Omental fat pad (tissue), 4 donors: ENCODE data around the gene MRM1. TPM values are rescaled to one million over a fixed set of nuclear protein-coding genes. Genes with fewer than 3 reads are reported as not detected.

ENCODE experiments used
- ATAC-seq: fragments of 150-250 bp; one replicate; pipeline ENCODE4 v1.9.1; 2016; ENCODE audit warnings: mild to moderate bottlenecking, moderate library complexity; ENCODE audit not compliant: low FRiP score
- DNase-seq: peaks from one replicate; pipeline ENCODE4 v3.0.0-alpha.2; 2019; ENCODE audit warnings: low spot score
- total RNA-seq, 4 donors: library from RNA; depleted of rRNA; stranded (reverse); fragments of >200 nt; gene quantifications; one replicate each; pipeline ENCODE4 v1.1.0, GENCODE V29; 2016
- TF ChIP-seq, protein P1 (sequence below), 3 donors: fragments of 450-650 bp; IDR thresholded peaks; one replicate each; pipeline ENCODE4 v1.5.1; 2016 to 2017; ENCODE audit warnings: antibody characterized with exemption in 3 of 3, mild to moderate bottlenecking in 3 of 3, moderate library complexity in 2 of 3

The MRM1 gene
- total RNA-seq, 4 donors from 2014 or later = 5.3 to 8.2 (median 5.6) TPM

DNA sequence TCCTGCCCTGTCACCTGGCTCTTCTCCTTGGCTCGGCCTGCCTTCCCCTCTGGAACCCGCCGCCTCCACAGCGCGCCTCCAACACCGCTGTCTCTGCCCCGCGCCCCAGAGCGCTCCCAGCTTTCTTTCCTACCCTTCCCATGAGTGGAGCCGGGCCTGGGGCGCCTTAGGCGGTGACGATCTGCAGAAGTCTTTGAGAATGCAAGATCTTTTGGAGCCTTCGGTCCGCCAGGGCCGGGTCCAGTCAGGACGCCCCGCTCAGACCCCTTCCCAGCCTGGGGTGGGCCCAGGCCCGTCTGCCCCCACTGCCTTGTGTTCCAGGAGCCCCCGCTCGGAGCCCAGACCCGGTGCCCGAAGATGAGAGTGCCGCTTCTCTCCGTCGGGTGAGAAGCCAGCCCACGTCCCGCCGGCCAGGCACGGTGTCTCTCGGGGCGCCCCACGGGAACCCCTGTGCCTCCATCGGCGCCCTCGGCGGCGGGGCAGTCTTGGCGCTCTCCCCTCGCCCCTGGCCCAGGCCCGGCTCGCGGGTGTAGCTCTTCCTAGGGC is 40.0 kb downstream of the MRM1 start:
- TF ChIP-seq, protein P1, sequence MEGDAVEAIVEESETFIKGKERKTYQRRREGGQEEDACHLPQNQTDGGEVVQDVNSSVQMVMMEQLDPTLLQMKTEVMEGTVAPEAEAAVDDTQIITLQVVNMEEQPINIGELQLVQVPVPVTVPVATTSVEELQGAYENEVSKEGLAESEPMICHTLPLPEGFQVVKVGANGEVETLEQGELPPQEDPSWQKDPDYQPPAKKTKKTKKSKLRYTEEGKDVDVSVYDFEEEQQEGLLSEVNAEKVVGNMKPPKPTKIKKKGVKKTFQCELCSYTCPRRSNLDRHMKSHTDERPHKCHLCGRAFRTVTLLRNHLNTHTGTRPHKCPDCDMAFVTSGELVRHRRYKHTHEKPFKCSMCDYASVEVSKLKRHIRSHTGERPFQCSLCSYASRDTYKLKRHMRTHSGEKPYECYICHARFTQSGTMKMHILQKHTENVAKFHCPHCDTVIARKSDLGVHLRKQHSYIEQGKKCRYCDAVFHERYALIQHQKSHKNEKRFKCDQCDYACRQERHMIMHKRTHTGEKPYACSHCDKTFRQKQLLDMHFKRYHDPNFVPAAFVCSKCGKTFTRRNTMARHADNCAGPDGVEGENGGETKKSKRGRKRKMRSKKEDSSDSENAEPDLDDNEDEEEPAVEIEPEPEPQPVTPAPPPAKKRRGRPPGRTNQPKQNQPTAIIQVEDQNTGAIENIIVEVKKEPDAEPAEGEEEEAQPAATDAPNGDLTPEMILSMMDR (IDR thresholded peaks at IDR 0.05) = no peak
- no peak for DNase-seq
- no peak for ATAC-seq

DNA sequence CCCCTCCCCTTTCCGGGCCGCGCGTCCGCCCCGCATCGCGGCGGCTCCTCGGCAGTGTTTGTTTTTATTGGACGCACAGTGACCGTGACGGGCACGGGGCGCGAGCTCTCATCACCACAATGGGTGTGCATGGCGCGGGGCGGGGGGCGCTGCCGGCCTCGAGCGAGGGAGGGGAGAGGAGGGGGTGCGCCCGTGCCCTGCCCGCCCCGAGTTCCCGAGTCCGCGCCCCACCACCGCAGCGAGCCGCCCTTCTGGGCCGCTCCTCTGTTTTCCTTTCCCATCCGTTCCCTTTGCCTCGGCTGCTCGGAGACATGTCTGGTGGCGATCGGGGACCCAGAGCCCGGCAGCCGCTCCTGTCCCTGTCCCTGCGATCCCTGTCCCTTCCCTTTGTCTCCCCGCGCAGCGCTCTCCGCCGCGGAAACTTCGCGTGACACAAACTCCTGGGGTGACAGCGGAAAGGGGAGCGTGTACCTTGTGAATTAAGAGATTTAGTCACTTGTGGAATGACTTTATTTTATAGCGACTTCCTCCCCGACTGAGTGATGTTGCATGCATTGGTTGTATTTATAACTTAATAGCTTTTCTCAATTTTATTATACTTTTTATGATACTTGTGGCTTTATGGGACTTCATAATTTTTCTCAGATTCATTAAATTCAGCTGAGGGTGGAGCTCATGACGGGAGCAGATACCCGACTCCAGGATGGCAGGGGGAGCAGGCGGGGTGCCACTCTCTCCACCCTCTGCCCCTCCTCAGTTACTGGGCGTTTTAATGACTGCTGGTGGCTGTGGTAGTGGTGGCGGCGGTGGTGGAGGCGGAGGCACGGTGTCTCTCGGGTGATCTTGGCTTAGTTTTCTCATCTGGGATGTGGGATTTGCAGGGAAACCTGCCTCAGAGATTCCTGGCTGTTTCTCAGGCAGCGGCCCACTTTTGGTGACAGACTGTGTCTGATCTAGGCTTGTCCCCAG is 40.8 kb downstream of the MRM1 start:
- TF ChIP-seq, protein P1 (IDR thresholded peaks at IDR 0.05) = no peak
- no peak for ATAC-seq
- DNase-seq = no peak

DNA sequence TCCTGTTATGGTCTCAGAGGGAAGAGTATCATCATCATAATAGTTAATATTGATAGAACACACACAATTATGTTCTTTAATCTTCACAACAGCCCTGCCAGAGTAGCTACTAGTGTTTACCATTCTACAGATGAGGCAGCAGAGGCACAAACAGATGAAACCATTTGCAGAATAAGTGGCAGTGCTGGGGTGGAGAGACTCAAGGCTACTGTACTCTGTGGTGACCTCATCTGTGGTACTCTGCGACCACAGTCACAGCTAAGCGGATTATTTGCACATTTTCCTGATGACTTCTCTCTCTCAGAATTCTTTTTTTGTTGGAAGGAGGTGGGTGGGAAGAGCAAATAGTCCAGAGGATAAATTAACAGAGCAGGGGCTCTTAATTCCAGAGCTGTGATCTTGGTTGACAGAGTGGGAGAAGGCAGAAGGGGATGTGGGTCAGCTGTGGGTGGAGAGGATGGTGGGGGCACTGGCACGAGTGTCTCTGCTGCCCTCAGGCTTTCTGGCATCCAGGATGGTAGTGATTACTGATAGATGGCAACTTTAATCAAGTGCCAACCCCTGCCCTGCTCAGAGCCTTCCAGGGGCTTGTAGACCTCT is 41.8 kb downstream of the MRM1 start:
- no peak for ATAC-seq

DNA sequence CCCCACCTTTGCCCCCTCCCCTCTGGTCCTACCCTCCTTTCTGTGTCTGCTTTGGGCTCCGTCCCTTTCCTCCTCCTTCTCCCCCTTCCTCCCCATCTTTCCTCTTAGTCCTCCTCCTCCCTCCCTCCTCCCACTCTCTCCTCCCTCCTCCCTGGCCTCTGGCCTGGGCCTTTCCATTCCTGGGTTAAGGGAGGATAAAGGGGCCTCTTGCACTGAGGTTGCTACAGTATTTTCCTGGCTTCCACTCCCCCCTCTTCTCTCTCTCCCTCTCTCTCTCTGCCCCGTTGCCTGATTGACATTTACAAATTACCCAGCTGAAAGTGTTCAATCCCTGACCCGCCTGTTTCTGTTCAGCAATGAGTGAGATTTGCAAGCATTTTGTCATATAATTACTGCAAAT is 44.0 kb downstream of the MRM1 start:
- TF ChIP-seq, protein P1 (IDR thresholded peaks at IDR 0.05) = no peak
- DNase-seq = no peak
- no peak for ATAC-seq

More for the DNA sequence above, 41.8 kb downstream of the MRM1 start:
- TF ChIP-seq, protein P1 (IDR thresholded peaks at IDR 0.05) = no peak
- no peak for DNase-seq

DNA sequence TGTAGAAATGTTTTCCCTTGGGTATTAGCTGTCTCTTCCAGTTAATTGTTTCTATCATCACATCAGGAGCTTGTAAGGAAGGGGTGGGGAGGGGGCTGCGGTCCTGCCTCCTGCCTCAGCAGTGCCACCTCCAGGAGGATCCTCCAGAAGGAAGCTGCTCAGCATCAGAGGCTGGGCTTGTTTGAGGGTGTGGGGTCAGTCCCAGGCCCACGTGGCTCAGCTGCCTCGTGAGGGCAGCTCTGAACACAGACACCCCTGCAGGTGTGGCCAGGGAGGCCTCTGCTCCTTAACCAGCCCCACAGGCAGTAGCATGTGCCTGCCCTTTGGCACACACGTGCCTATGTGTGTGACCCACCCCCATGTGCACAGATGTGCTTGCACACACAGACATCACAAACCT is 46.3 kb downstream of the MRM1 start:
- DNase-seq = no peak
- TF ChIP-seq, protein P1 (IDR thresholded peaks at IDR 0.05) = no peak
- no peak for ATAC-seq

DNA sequence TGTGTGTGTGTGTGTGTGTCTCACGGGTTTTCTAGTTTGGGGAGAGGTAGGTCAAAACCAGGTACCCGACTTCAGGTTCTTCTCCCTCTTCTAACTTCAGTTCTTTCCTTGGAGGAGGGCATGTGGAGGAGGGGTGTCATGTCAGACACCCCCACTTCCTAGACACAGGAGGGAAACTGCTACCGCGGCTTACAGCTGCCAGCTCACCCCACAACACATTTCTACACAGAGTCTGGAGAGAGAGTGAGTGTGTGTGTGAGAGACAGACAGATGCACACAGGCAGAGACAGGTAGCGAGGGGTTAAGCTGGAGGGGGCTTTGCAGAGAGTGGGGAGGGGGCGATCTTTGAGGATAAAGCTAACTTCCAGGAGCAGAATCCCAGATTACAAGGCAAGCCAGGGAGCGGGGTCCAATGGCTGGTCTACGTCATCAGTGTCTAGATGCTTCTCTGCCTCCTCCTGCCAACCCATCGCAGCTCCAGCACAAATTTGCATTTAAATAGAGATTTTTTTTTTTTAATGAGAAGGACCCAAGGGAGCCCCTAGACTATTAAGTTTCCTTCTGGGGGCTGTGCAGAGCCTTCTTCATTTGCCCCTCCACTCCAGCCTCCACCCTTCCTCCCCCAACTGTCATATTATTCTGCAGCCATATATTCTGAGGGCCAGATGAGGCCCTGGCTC is 48.9 kb downstream of the MRM1 start:
- TF ChIP-seq, protein P1 (IDR thresholded peaks at IDR 0.05) = no peak
- ATAC-seq (no peak), DNase-seq (no peak)
